ENCODE measurements around the gene SH3PXD2B. TPM values are rescaled to one million over a fixed set of nuclear protein-coding genes. Genes with fewer than 3 reads are reported as not detected.

Gene SH3PXD2B
- total and polyA plus RNA-seq, 10 of the 15 experiments (the other 5 are each of a cell fraction or from before 2014, with no cell fraction given): 0.05 to 1.6 (median 0.57) TPM

GRCh38 chr5:172455087-172455381 is 709 bp upstream of the SH3PXD2B start:
- no peak overlapping the region for H3K9ac ChIP-seq (ENCODE audit: control insufficient read depth, insufficient read depth, low read length)
- no peaks in the 10 kb centered on the region for H3K79me2 ChIP-seq (ENCODE audit: control insufficient read depth, insufficient read depth, low read length)
- ChIA-PET RAD21 (ENCODE audit: unreplicated experiment) (no interaction called here), CTCF (no interaction called here), SMC1A (ENCODE audit: uncharacterized antibody, unreplicated experiment) (no interaction called here), POLR2A (no interaction called here)
- H3K4me3 ChIP-seq: no peak overlapping the region
- no peak for FAIRE-seq
- H3K27me3 ChIP-seq (replicated peaks in 1 of 2; ENCODE audit: control insufficient read depth in 2 of 2, insufficient read depth in 2 of 2, low read length in 1 of 2): peaks cover 1 to 6% of the 10 kb centered on the region in 2 experiments; a peak in 2 of 4 replicates
- no peaks in the 10 kb centered on the region for H3K4me1 ChIP-seq (ENCODE audit: control insufficient read depth, insufficient read depth, low read length)
- ATAC-seq: no peak
- in situ Hi-C loops (cut with MboI) (no loop called here), intact Hi-C loops (cut with micrococcal nuclease; ENCODE audit: unreplicated experiment) (no loop called here)
- 81% methylated on average over 8 of the region's 8 CpGs for WGBS (ENCODE audit: insufficient coverage, insufficient replicate concordance, low lambda C conversion rate, missing lambda C conversion rate)
- TF ChIP-seq NFYA (IDR thresholded peaks at IDR 0.05; ENCODE audit: borderline replicate concordance, low read depth, low read length) (no peak), HDAC6 (IDR thresholded peaks at IDR 0.05; ENCODE audit: unreplicated experiment) (no peak), EP300 (IDR thresholded peaks at IDR 0.05; ENCODE audit: borderline replicate concordance in 1 of 2, control insufficient read depth in 1 of 2, low read depth in 2 of 2, low read length in 2 of 2) (no peak), RAD51 (IDR thresholded peaks at IDR 0.05) (no peak), NRF1 (conservative IDR thresholded peaks at IDR 0.05; ENCODE audit: low read depth, low read length) (no peak), ATF3 (IDR thresholded peaks at IDR 0.05; ENCODE audit: borderline replicate concordance, extremely low read depth, low read depth, low read length) (no peak), CHD2 (IDR thresholded peaks at IDR 0.05; ENCODE audit: borderline replicate concordance, low read depth, low read length) (no peak), SIN3A (IDR thresholded peaks at IDR 0.05; ENCODE audit: low read depth, low read length) (no peak), MXI1 (IDR thresholded peaks at IDR 0.05; ENCODE audit: low read depth, low read length) (no peak)
- no peak for DNase-seq (ENCODE audit: low read depth, low spot score)
- no peaks in the 10 kb centered on the region for H3K36me3 ChIP-seq (ENCODE audit: control insufficient read depth in 2 of 2, insufficient read depth in 2 of 2, low read length in 1 of 2)
- no peak overlapping the region for H2AFZ ChIP-seq (ENCODE audit: control insufficient read depth, low read depth, low read length)
- no peak overlapping the region for H3K27ac ChIP-seq (ENCODE audit: control insufficient read depth, insufficient read depth)
- no TSS peak for BruUV-seq (replicated peaks)
- H3K9me3 ChIP-seq (replicated peaks; ENCODE audit: control insufficient read depth, insufficient read depth, low read length): no peaks in the 10 kb centered on the region; the same call in 2 of the 3 replicates
- H4K20me1 ChIP-seq (ENCODE audit: control insufficient read depth, insufficient read depth): peaks cover 3% of the 10 kb centered on the region; the same call in 1 of the 2 replicates
- no peak overlapping the region for H3K4me2 ChIP-seq (ENCODE audit: control insufficient read depth, insufficient read depth)

All from GM12878 (cell line).